VCaP (cell line): Measurements from ENCODE around the gene NPTN.

Experiments used
- H3K27ac ChIP-seq: fragments of 450-650 bp; 2 replicates; pipeline ENCODE4 v1.5.1; 2017
- CTCF ChIP-seq: fragments of 450-650 bp; conservative IDR thresholded peaks from 2 replicates; pipeline ENCODE4 v1.5.1; 2017; ENCODE audit warnings: mild to moderate bottlenecking, moderate library complexity

Gene NPTN

GRCh38 chr15:73631915-73632669 lies 1.1 kb downstream of the NPTN start:
- H3K27ac ChIP-seq: peak overlapping the region; percentile 93
- no peak for TF ChIP-seq CTCF

GRCh38 chr15:73630921-73631362 lies 2.2 kb downstream of the NPTN start:
- TF ChIP-seq CTCF: no peak
- peak overlapping the region; percentile 93 for H3K27ac ChIP-seq

GRCh38 chr15:73629798-73630429 lies 3.3 kb downstream of the NPTN start:
- no peak for TF ChIP-seq CTCF
- H3K27ac ChIP-seq: peak overlapping the region; percentile 93; the same call in 1 of the 2 replicates

- no peak for TF ChIP-seq CTCF
- H3K27ac ChIP-seq: peak overlapping the region; percentile 93; the same call in 1 of the 2 replicates
These were observed 4.0 kb downstream of the NPTN start for GRCh38 chr15:73628976-73629797.

- TF ChIP-seq CTCF: no peak
These were observed 5.1 kb downstream of the NPTN start for GRCh38 chr15:73628102-73628501.

GRCh38 chr15:73626072-73626471 lies 7.1 kb downstream of the NPTN start:
- H3K27ac ChIP-seq: peak overlapping the region; percentile 93
- no peak for TF ChIP-seq CTCF

More at GRCh38 chr15:73628102-73628501, 5.1 kb downstream of the NPTN start:
- peak overlapping the region; percentile 93 for H3K27ac ChIP-seq

- peak overlapping the region; percentile 93; the same call in 1 of the 2 replicates for H3K27ac ChIP-seq
- no peak for TF ChIP-seq CTCF
These were observed 8.7 kb downstream of the NPTN start for GRCh38 chr15:73624530-73624929.
